Measurements from ENCODE around the gene CDKN2B-AS1. TPM values are rescaled to one million over a fixed set of nuclear protein-coding genes. Genes with fewer than 3 reads are reported as not detected.

Gene CDKN2B-AS1
- total and polyA plus RNA-seq, 2 experiments from 2014 or later, result 0.14 TPM; not detected in 1

DNA sequence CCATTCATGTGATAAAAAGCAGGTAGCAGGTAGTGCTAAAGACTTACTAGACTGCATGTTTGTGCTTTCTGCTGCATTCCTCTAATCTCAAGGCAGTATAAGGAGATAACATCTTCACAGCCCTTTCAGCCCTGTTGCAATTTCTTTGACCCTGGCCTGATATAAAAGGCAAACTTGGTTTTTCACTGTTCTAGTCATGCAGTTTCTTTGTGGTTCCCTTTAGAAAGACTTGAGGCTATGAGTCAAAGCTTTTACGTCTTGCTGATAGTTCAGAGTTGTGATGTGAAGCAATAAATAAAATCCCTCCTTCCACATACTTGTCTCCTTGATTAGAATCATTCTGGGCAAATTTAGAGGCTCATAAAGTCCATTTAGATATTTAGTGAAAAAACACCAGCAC lies 103.1 kb downstream of the CDKN2B-AS1 start:
- H2AFZ ChIP-seq, result no peak overlapping the region; the same call in 1 of the 2 replicates
- peaks cover 11% of the 10 kb centered on the region; the same call in 1 of the 2 replicates for H3K4me1 ChIP-seq (ENCODE audit: insufficient read depth)
- DNase-seq (ENCODE audit: low spot score), result no peak
- no peaks in the 10 kb centered on the region for H3F3A ChIP-seq (replicated peaks; ENCODE audit: low read depth)
- Mint-ChIP-seq H3K9me3 (no peaks in the 10 kb centered on the region), H3K4me1 (peaks cover 15% of the 10 kb centered on the region; the same call in 2 of the 3 replicates), H3K4me3 (no peak overlapping the region), H3K27me3 (ENCODE audit: insufficient read depth, low read depth, poor library complexity) (peaks cover 2% of the 10 kb centered on the region), H3K36me3 (ENCODE audit: low read depth) (no peaks in the 10 kb centered on the region), H3K27ac (no peak overlapping the region)
- ATAC-seq, result no peak
- TF ChIP-seq JUNB (IDR thresholded peaks at IDR 0.05; ENCODE audit: unreplicated experiment), result no peak
- TF ChIP-seq, protein P1, sequence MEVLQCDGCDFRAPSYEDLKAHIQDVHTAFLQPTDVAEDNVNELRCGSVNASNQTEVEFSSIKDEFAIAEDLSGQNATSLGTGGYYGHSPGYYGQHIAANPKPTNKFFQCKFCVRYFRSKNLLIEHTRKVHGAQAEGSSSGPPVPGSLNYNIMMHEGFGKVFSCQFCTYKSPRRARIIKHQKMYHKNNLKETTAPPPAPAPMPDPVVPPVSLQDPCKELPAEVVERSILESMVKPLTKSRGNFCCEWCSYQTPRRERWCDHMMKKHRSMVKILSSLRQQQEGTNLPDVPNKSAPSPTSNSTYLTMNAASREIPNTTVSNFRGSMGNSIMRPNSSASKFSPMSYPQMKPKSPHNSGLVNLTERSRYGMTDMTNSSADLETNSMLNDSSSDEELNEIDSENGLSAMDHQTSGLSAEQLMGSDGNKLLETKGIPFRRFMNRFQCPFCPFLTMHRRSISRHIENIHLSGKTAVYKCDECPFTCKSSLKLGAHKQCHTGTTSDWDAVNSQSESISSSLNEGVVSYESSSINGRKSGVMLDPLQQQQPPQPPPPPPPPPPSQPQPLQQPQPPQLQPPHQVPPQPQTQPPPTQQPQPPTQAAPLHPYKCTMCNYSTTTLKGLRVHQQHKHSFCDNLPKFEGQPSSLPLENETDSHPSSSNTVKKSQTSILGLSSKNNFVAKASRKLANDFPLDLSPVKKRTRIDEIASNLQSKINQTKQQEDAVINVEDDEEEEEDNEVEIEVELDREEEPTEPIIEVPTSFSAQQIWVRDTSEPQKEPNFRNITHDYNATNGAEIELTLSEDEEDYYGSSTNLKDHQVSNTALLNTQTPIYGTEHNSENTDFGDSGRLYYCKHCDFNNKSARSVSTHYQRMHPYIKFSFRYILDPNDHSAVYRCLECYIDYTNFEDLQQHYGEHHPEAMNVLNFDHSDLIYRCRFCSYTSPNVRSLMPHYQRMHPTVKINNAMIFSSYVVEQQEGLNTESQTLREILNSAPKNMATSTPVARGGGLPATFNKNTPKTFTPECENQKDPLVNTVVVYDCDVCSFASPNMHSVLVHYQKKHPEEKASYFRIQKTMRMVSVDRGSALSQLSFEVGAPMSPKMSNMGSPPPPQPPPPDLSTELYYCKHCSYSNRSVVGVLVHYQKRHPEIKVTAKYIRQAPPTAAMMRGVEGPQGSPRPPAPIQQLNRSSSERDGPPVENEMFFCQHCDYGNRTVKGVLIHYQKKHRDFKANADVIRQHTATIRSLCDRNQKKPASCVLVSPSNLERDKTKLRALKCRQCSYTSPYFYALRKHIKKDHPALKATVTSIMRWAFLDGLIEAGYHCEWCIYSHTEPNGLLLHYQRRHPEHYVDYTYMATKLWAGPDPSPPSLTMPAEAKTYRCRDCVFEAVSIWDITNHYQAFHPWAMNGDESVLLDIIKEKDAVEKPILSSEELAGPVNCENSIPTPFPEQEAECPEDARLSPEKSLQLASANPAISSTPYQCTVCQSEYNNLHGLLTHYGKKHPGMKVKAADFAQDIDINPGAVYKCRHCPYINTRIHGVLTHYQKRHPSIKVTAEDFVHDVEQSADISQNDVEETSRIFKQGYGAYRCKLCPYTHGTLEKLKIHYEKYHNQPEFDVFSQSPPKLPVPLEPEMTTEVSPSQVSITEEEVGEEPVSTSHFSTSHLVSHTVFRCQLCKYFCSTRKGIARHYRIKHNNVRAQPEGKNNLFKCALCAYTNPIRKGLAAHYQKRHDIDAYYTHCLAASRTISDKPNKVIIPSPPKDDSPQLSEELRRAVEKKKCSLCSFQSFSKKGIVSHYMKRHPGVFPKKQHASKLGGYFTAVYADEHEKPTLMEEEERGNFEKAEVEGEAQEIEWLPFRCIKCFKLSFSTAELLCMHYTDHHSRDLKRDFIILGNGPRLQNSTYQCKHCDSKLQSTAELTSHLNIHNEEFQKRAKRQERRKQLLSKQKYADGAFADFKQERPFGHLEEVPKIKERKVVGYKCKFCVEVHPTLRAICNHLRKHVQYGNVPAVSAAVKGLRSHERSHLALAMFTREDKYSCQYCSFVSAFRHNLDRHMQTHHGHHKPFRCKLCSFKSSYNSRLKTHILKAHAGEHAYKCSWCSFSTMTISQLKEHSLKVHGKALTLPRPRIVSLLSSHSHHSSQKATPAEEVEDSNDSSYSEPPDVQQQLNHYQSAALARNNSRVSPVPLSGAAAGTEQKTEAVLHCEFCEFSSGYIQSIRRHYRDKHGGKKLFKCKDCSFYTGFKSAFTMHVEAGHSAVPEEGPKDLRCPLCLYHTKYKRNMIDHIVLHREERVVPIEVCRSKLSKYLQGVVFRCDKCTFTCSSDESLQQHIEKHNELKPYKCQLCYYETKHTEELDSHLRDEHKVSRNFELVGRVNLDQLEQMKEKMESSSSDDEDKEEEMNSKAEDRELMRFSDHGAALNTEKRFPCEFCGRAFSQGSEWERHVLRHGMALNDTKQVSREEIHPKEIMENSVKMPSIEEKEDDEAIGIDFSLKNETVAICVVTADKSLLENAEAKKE (CRISPR knock-in tag; IDR thresholded peaks at IDR 0.05), result no peak
- no peaks in the 10 kb centered on the region for H3K27me3 ChIP-seq (ENCODE audit: insufficient read depth)
- H4K20me1 ChIP-seq (replicated peaks; ENCODE audit: insufficient read depth), result no peaks in the 10 kb centered on the region
- no peaks in the 10 kb centered on the region for H3K36me3 ChIP-seq (ENCODE audit: insufficient read depth)
- H3K27ac ChIP-seq (ENCODE audit: low read depth), result no peak overlapping the region
- no peak overlapping the region for H3K4me3 ChIP-seq
- H3K9me2 ChIP-seq (ENCODE audit: insufficient read depth), result no peaks in the 10 kb centered on the region
- H3K4me2 ChIP-seq, result no peak overlapping the region
- H3K79me2 ChIP-seq (replicated peaks; ENCODE audit: insufficient read depth), result no peaks in the 10 kb centered on the region

- H3K4me3 Mint-ChIP-seq, result no peak overlapping the region
- TF ChIP-seq, protein P1 (CRISPR knock-in tag; IDR thresholded peaks at IDR 0.05), result no peak
- TF ChIP-seq ZNF114 (CRISPR knock-in tag; IDR thresholded peaks at IDR 0.05) (no peak), ZNF331 (CRISPR knock-in tag; IDR thresholded peaks at IDR 0.05; ENCODE audit: low read depth) (no peak)
These were observed 104.2 kb downstream of the CDKN2B-AS1 start for GRCh38 chr9:22098643-22099332.

More at GRCh38 chr9:22098643-22099332, 104.2 kb downstream of the CDKN2B-AS1 start:
- Mint-ChIP-seq H3K9me3 (no peaks in the 10 kb centered on the region), H3K4me1 (peaks cover 22% of the 10 kb centered on the region; the same call in 2 of the 3 replicates), H3K36me3 (ENCODE audit: low read depth) (no peaks in the 10 kb centered on the region), H3K27me3 (ENCODE audit: insufficient read depth, low read depth, poor library complexity) (peaks cover 2% of the 10 kb centered on the region), H3K27ac (no peak overlapping the region)
- Histone ChIP-seq H3K9me2 (ENCODE audit: insufficient read depth) (no peaks in the 10 kb centered on the region), H3K79me2 (replicated peaks; ENCODE audit: insufficient read depth) (no peaks in the 10 kb centered on the region), H4K20me1 (replicated peaks; ENCODE audit: insufficient read depth) (no peaks in the 10 kb centered on the region), H3F3A (replicated peaks; ENCODE audit: low read depth) (no peaks in the 10 kb centered on the region), H2AFZ (no peak overlapping the region), H3K27me3 (ENCODE audit: insufficient read depth) (no peaks in the 10 kb centered on the region), H3K36me3 (ENCODE audit: insufficient read depth) (no peaks in the 10 kb centered on the region), H3K27ac (ENCODE audit: low read depth) (no peak overlapping the region), H3K4me3 (no peak overlapping the region), H3K4me1 (ENCODE audit: insufficient read depth) (peaks cover 16% of the 10 kb centered on the region), H3K4me2 (no peak overlapping the region)
- ATAC-seq, result no peak
- no peak for DNase-seq (ENCODE audit: low spot score)

Data from GM23338 (cell line).